Liver (tissue), 9 donors: Measurements from ENCODE around the gene HCN1. TPM values are rescaled to one million over a fixed set of nuclear protein-coding genes. Genes with fewer than 3 reads are reported as not detected.

Source experiments
- DNase-seq: peaks from one replicate; pipeline ENCODE4 v3.0.0-alpha.2; 2017; ENCODE audit warnings: low spot score
- H3K27ac ChIP-seq, 2 donors: one replicate each; pipeline ENCODE4 v1.7.0; 2013; ENCODE audit warnings: inconsistent platforms in 2 of 2, low read length in 2 of 2, control low read depth in 1 of 2, low read depth in 1 of 2, mild to moderate bottlenecking in 1 of 2
- H3K27me3 ChIP-seq, 4 donors: one replicate each; pipeline versions ENCODE4 v1.6.1 to v1.7.0; 2013; ENCODE audit warnings: low read length in 3 of 4, inconsistent platforms in 1 of 4, mild to moderate bottlenecking in 1 of 4, moderate library complexity in 1 of 4; ENCODE audit not compliant: control insufficient read depth in 4 of 4, insufficient read depth in 4 of 4
- H3K36me3 ChIP-seq, 4 donors: one replicate each; pipeline versions ENCODE4 v1.6.1 to v1.7.0; 2013; ENCODE audit warnings: low read length in 3 of 4, mild to moderate bottlenecking in 3 of 4, low read depth in 1 of 4, moderate library complexity in 1 of 4; ENCODE audit not compliant: control insufficient read depth in 4 of 4, insufficient read depth in 3 of 4
- H3K4me1 ChIP-seq, 4 donors: one replicate each; pipeline versions ENCODE4 v1.6.1 to v1.7.0; 2013; ENCODE audit warnings: low read length in 3 of 4, mild to moderate bottlenecking in 3 of 4, moderate library complexity in 1 of 4; ENCODE audit not compliant: control insufficient read depth in 4 of 4, insufficient read depth in 4 of 4
- H3K4me3 ChIP-seq, 3 donors: one replicate each; pipeline versions ENCODE4 v1.6.1 to v1.7.0; 2013; ENCODE audit warnings: low read length in 3 of 3, control low read depth in 1 of 3, low read depth in 1 of 3, mild to moderate bottlenecking in 1 of 3
- H3K9ac ChIP-seq, 2 donors: one replicate each; pipeline ENCODE4 v1.7.0; 2013; ENCODE audit warnings: low read length in 2 of 2, mild to moderate bottlenecking in 2 of 2, moderate library complexity in 2 of 2, control low read depth in 1 of 2, low read depth in 1 of 2
- H3K9me3 ChIP-seq, 4 donors: one replicate each; pipeline versions ENCODE4 v1.6.1 to v1.7.0; 2013; ENCODE audit warnings: low read length in 3 of 4; ENCODE audit not compliant: control insufficient read depth in 4 of 4
- ATF3 ChIP-seq: IDR thresholded peaks from 2 replicates; pipeline ENCODE4 v1.6.1; 2016; ENCODE audit warnings: antibody characterized with exemption
- CTCF ChIP-seq: fragments of 150-350 bp; IDR thresholded peaks from 2 replicates; pipeline ENCODE4 v1.5.1; 2017; ENCODE audit warnings: improper control_type of control experiment, low read depth, low read length; ENCODE audit not compliant: missing input control
- EGR1 ChIP-seq, 2 donors: IDR thresholded peaks; 2 replicates each; pipeline ENCODE4 v1.6.1; 2016 to 2018; ENCODE audit warnings: antibody characterized with exemption in 2 of 2, low read depth in 2 of 2
- FOXA1 ChIP-seq: IDR thresholded peaks from 2 replicates; pipeline ENCODE4 v1.6.1; 2016; ENCODE audit warnings: antibody characterized with exemption
- FOXA2 ChIP-seq: IDR thresholded peaks from 2 replicates; pipeline ENCODE4 v1.6.1; 2016; ENCODE audit warnings: antibody characterized with exemption
- GABPA ChIP-seq, 2 donors: IDR thresholded peaks in 1 of 2; conservative IDR thresholded peaks in 1 of 2; 2 replicates each; pipeline ENCODE4 v1.6.1; 2016; ENCODE audit warnings: antibody characterized with exemption in 2 of 2, mild to moderate bottlenecking in 1 of 2, moderate library complexity in 1 of 2
- HNF4A ChIP-seq, 2 donors: conservative IDR thresholded peaks; 2 replicates each; pipeline ENCODE4 v1.6.1; 2016; ENCODE audit warnings: antibody characterized with exemption in 2 of 2, mild to moderate bottlenecking in 2 of 2
- HNF4G ChIP-seq: IDR thresholded peaks from 2 replicates; pipeline ENCODE4 v1.6.1; 2016; ENCODE audit warnings: antibody characterized with exemption
- JUND ChIP-seq, 2 donors: IDR thresholded peaks; 2 replicates each; pipeline ENCODE4 v1.6.1; 2016; ENCODE audit warnings: antibody characterized with exemption in 2 of 2
- MAX ChIP-seq: IDR thresholded peaks from 2 replicates; pipeline ENCODE4 v1.6.1; 2016; ENCODE audit warnings: antibody characterized with exemption
- NR2F2 ChIP-seq: IDR thresholded peaks from 2 replicates; pipeline ENCODE4 v1.6.1; 2016; ENCODE audit warnings: antibody characterized with exemption
- RAD21 ChIP-seq, 2 donors: IDR thresholded peaks; 2 replicates each; pipeline ENCODE4 v1.6.1; 2016; ENCODE audit warnings: antibody characterized with exemption in 2 of 2, mild to moderate bottlenecking in 2 of 2
- REST ChIP-seq: IDR thresholded peaks from 2 replicates; pipeline ENCODE4 v1.6.1; 2016; ENCODE audit warnings: antibody characterized with exemption, mild to moderate bottlenecking
- RXRA ChIP-seq, 2 donors: IDR thresholded peaks; 2 replicates each; pipeline ENCODE4 v1.6.1; 2017 to 2018; ENCODE audit warnings: antibody characterized with exemption in 2 of 2, mild to moderate bottlenecking in 1 of 2
- SP1 ChIP-seq: IDR thresholded peaks from 2 replicates; pipeline ENCODE4 v1.6.1; 2018; ENCODE audit warnings: antibody characterized with exemption, mild to moderate bottlenecking
- TAF1 ChIP-seq: conservative IDR thresholded peaks from 2 replicates; pipeline ENCODE4 v1.6.1; 2016; ENCODE audit warnings: antibody characterized with exemption, mild to moderate bottlenecking
- YY1 ChIP-seq: IDR thresholded peaks from 2 replicates; pipeline ENCODE4 v1.6.1; 2016; ENCODE audit warnings: antibody characterized with exemption, mild to moderate bottlenecking
- ZBTB33 ChIP-seq: IDR thresholded peaks from 2 replicates; pipeline ENCODE4 v1.6.1; 2016; ENCODE audit warnings: antibody characterized with exemption
- WGBS: extraction: QIAGEN DNeasy Blood & Tissue Kit; methylation state at CpG from one replicate; pipeline ENCODE4 v1.1.7; 2013; 5-methylcytosine and 5-hydroxymethylcytosine counted together
- polyA plus RNA-seq, 2 donors: library from polyadenylated mRNA; stranded (reverse) in 1 of 2; unstranded in 1 of 2; fragments of 200-250 nt in 1 of 2; fragments of >200 nt in 1 of 2; fragmentation: Nextera tagmentation in 1 of 2; extraction: Ambion mirVana in 1 of 2; gene quantifications; one replicate each; pipeline versions ENCODE4 v1.2.1 to v1.2.3, GENCODE V29; 2013 to 2015
- total RNA-seq, 2 donors: library from RNA; depleted of rRNA; stranded (reverse); fragments of >200 nt; gene quantifications; one replicate each; pipeline ENCODE4 v1.2.3, GENCODE V29; 2014
- donor health status: healthy.
- donor health status: healthy.
- donor health status: healthy.
- donor health status: healthy.
- donor health status: healthy.

Gene HCN1
- total and polyA plus RNA-seq, 4 donors, result under 0.01 TPM; not detected in 3

GRCh38 chr5:45680950-45681349 is 15.2 kb downstream of the HCN1 start:
- Histone ChIP-seq H3K36me3 (no peaks in the 10 kb centered on the region), H3K4me1 (no peaks in the 10 kb centered on the region), H3K27me3 (no peaks in the 10 kb centered on the region), H3K4me3 (no peak overlapping the region), H3K9me3 (no peaks in the 10 kb centered on the region), H3K27ac (no peak overlapping the region), H3K9ac (no peak overlapping the region)
- DNase-seq, result no peak
- 72% methylated on average over 2 of the region's 2 CpGs for WGBS
- TF ChIP-seq HNF4A (conservative IDR thresholded peaks at IDR 0.05), result no peak
- no peak for TF ChIP-seq CTCF
- no peak for TF ChIP-seq JUND (IDR thresholded peaks at IDR 0.05)
- TF ChIP-seq REST, result no peak
- no peak for TF ChIP-seq HNF4G
- TF ChIP-seq NR2F2, result no peak
- TF ChIP-seq MAX, result no peak
- TF ChIP-seq YY1, result no peak
- no peak for TF ChIP-seq TAF1
- no peak for TF ChIP-seq FOXA2
- no peak for TF ChIP-seq RXRA (IDR thresholded peaks at IDR 0.05)
- TF ChIP-seq RAD21 (IDR thresholded peaks at IDR 0.05), result no peak
- no peak for TF ChIP-seq ATF3
- TF ChIP-seq ZBTB33, result no peak
- no peak for TF ChIP-seq GABPA (IDR thresholded peaks at IDR 0.05 in 1 of 2, conservative IDR thresholded peaks at IDR 0.05 in 1 of 2)
- TF ChIP-seq EGR1 (IDR thresholded peaks at IDR 0.05; ENCODE audit: low read depth in 2 of 2), result no peak
- TF ChIP-seq FOXA1, result no peak
- TF ChIP-seq SP1, result no peak

- H3K27ac ChIP-seq, result no peak overlapping the region
- 38% methylated on average over 2 of the region's 2 CpGs for WGBS
- no peak for DNase-seq
- no peaks in the 10 kb centered on the region for H3K27me3 ChIP-seq
- no peaks in the 10 kb centered on the region for H3K4me1 ChIP-seq
- H3K4me3 ChIP-seq, result no peak overlapping the region
- TF ChIP-seq CTCF, result no peak
- no peak for TF ChIP-seq GABPA (IDR thresholded peaks at IDR 0.05 in 1 of 2, conservative IDR thresholded peaks at IDR 0.05 in 1 of 2)
- H3K9ac ChIP-seq, result no peak overlapping the region
- no peaks in the 10 kb centered on the region for H3K9me3 ChIP-seq
- no peaks in the 10 kb centered on the region for H3K36me3 ChIP-seq
Measured at GRCh38 chr5:45677524-45677923, 18.7 kb downstream of the HCN1 start.
